Measurements from ENCODE around the gene RNF223.

DNA sequence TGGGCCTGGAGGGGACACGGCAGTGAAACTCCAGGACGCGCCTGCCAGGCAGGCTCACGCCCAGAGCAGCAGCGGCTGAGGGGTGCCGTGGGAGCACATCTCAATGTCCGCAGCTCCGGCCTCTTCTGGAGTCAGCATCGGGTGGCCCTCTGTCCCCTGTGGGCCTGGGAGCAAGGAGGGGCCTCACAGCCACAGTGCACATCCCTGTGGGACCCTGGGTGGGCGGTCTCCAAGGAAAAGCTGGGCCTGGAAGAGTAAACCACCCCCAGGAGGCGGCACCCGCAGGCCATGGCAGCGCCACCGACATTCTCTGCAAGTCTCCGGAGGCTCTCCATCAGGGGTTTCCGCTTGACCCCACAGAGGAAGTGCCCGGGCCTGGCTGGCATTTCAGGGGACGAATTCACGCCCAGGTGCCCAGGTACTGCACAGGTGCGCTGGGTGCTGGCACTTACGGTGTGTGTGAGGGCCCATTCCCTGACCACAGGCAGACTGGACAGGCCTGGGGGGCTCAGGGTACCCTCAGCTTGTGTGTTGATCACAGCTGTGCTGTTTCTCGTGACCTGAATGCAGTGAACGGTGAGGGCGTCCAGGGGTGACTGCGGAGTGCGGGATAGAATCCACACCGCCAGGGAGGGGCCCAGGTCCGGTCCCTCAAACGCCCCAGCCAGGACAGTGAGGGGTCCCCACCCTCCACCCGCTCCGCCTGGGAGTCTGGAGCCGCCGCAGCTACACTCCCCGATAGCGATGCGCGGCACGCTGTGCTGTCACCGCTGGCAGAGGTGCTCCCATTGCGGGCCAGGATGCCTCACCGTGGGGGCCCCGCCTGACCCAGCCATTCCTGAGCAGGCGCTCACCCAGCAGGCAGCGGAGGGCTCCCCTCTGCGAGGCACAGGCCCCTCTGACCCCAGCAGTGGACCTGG lies 16.6 kb upstream of the RNF223 start:
- TF ChIP-seq CTCF (optimal IDR thresholded peaks at IDR 0.05 in 1 of 3, IDR thresholded peaks at IDR 0.05 in 1 of 3, conservative IDR thresholded peaks at IDR 0.05 in 1 of 3; ENCODE audit: extremely low read depth in 1 of 3, insufficient read depth in 2 of 3, low read length in 3 of 3) = no peak
- no peak for TF ChIP-seq EZH2 (IDR thresholded peaks at IDR 0.05; ENCODE audit: low read length)
